Left lung (tissue), 10 donors: ENCODE results near the gene DIP2C. TPM values are rescaled to one million over a fixed set of nuclear protein-coding genes. Genes with fewer than 3 reads are reported as not detected.
"Not testable (repeated sequence)": the region's sequence is repeated elsewhere in the genome, so short reads cannot be mapped to it uniquely, and the experiment has no call there.

Experiments
- ATAC-seq: fragments of 200-7000 bp; cut with Tn5 transposase; one replicate; pipeline ENCODE4 v1.9.1; 2020; ENCODE audit warnings: moderate library complexity
- DNase-seq, 4 donors: peaks; one replicate each; pipeline ENCODE4 v3.0.0-alpha.2; 2013 to 2020
- H3K27ac ChIP-seq, 2 donors: fragments of 200-600 bp; sonication (generic) in 1 of 2; one replicate each; pipeline versions ENCODE4 v1.5.0 to v1.8.0; 2020 to 2021
- H3K27me3 ChIP-seq, 2 donors: fragments of 200-600 bp; sonication (generic) in 1 of 2; one replicate each; pipeline versions ENCODE4 v1.5.0 to v1.8.0; 2020 to 2021
- H3K36me3 ChIP-seq, 2 donors: fragments of 200-600 bp; sonication (generic) in 1 of 2; one replicate each; pipeline versions ENCODE4 v1.5.0 to v1.8.0; 2020 to 2021
- H3K4me1 ChIP-seq, 2 donors: fragments of 200-600 bp; one replicate each; pipeline ENCODE4 v1.8.0; 2021
- H3K4me3 ChIP-seq, 2 donors: fragments of 200-600 bp; sonication (generic) in 1 of 2; one replicate each; pipeline versions ENCODE4 v1.5.0 to v1.8.0; 2020 to 2021; ENCODE audit warnings: mild to moderate bottlenecking in 1 of 2
- H3K9me3 ChIP-seq, 2 donors: fragments of 200-600 bp; sonication (generic) in 1 of 2; one replicate each; pipeline versions ENCODE4 v1.5.0 to v1.8.0; 2020 to 2021
- CTCF ChIP-seq, 2 donors: fragments of 200-600 bp; sonication (generic) in 1 of 2; IDR thresholded peaks; one replicate each; pipeline versions ENCODE4 v1.5.0 to v1.8.0; 2021; ENCODE audit warnings: antibody characterized with exemption in 2 of 2
- intact Hi-C, 2 donors: fragments of 100-400 bp; cut with DNase I; formaldehyde crosslinking; loops; one replicate each; pipeline versions ENCODE4 v1.11.2 to v1.14.2; 2022
- polyA plus RNA-seq, 6 donors: library from polyadenylated mRNA; unstranded; fragments of 120-200 nt; gene quantifications; one replicate each; pipeline ENCODE4 v1.2.1, GENCODE V29; 2013; ENCODE audit not compliant: insufficient read length in 6 of 6
- total RNA-seq, 2 donors: library from RNA; stranded (reverse); fragmentation: NEBNext Ultra II Directional; extraction: Animal tissue kit (Norgen Biotek cat#: 25700); gene quantifications; one replicate each; pipeline ENCODE4 v1.2.1, GENCODE V29; 2021
- donor health status: DM: no; HTN: yes; CAD: no.
- donor health status: DM: no; HTN: no; CAD: no.

The DIP2C gene
- total and polyA plus RNA-seq, 8 donors, result 10.5 to 22.5 (median 19.5) TPM

- intact Hi-C loops, result no loop called here
- no peak for DNase-seq
- Histone ChIP-seq H3K4me1 (peaks cover 3% of the 10 kb centered on the region in 2 donors), H3K27me3 (no peaks in the 10 kb centered on the region), H3K9me3 (no peaks in the 10 kb centered on the region), H3K4me3 (no peak overlapping the region), H3K27ac (no peak overlapping the region), H3K36me3 (peaks cover 0 to 7% of the 10 kb centered on the region in 2 donors)
- no peak for ATAC-seq
- no peak for TF ChIP-seq CTCF (IDR thresholded peaks at IDR 0.05)
Observed at GRCh38 chr10:326894-327635, 362.4 kb downstream of the DIP2C start.

GRCh38 chr10:326350-326749 lies 363.1 kb downstream of the DIP2C start:
- Histone ChIP-seq H3K27ac (no peak overlapping the region), H3K36me3 (peaks cover 0 to 7% of the 10 kb centered on the region in 2 donors), H3K27me3 (no peaks in the 10 kb centered on the region), H3K4me1 (peaks cover 3% of the 10 kb centered on the region in 2 donors), H3K9me3 (no peaks in the 10 kb centered on the region), H3K4me3 (no peak overlapping the region)
- intact Hi-C loops, result no loop called here
- DNase-seq, result no peak
- no peak for ATAC-seq
- TF ChIP-seq CTCF (IDR thresholded peaks at IDR 0.05), result no peak

GRCh38 chr10:325282-325681 lies 364.2 kb downstream of the DIP2C start:
- Histone ChIP-seq H3K27me3 (no peaks in the 10 kb centered on the region), H3K4me3 (no peak overlapping the region), H3K9me3 (no peaks in the 10 kb centered on the region), H3K36me3 (peaks cover 0 to 7% of the 10 kb centered on the region in 2 donors), H3K4me1 (peaks cover 3% of the 10 kb centered on the region in 2 donors), H3K27ac (no peak overlapping the region)
- DNase-seq, result no peak
- intact Hi-C loops, result no loop called here
- no peak for ATAC-seq
- TF ChIP-seq CTCF (IDR thresholded peaks at IDR 0.05), result no peak

- ATAC-seq, result no peak
- H3K4me1 ChIP-seq, result peaks cover 3% of the 10 kb centered on the region in 2 donors
- no peak for TF ChIP-seq CTCF (IDR thresholded peaks at IDR 0.05)
- intact Hi-C loops, result no loop called here
- no peaks in the 10 kb centered on the region for H3K9me3 ChIP-seq
- peaks cover 0 to 7% of the 10 kb centered on the region in 2 donors for H3K36me3 ChIP-seq
- H3K4me3 ChIP-seq, result no peak overlapping the region
- DNase-seq, result no peak
- no peaks in the 10 kb centered on the region for H3K27me3 ChIP-seq
- H3K27ac ChIP-seq, result peak overlapping the region in 1 of 2 donors; percentile 1
Observed at GRCh38 chr10:324593-324992, 364.9 kb downstream of the DIP2C start.

GRCh38 chr10:323651-324293 lies 365.7 kb downstream of the DIP2C start:
- peaks cover 0 to 7% of the 10 kb centered on the region in 2 donors for H3K36me3 ChIP-seq
- DNase-seq (peak in 2 of 4 donors; percentile 70 to 74), ATAC-seq (peak; percentile 95)
- peaks cover 0 to 3% of the 10 kb centered on the region in 2 donors for H3K4me1 ChIP-seq
- no peak overlapping the region for H3K4me3 ChIP-seq
- TF ChIP-seq CTCF (IDR thresholded peaks at IDR 0.05), result no peak
- no peaks in the 10 kb centered on the region for H3K9me3 ChIP-seq
- H3K27ac ChIP-seq, result peak overlapping the region; percentile 1 to 59
- intact Hi-C loops, result no loop called here
- H3K27me3 ChIP-seq, result no peaks in the 10 kb centered on the region

GRCh38 chr10:323046-323445 lies 366.4 kb downstream of the DIP2C start:
- DNase-seq, H3K4me3 ChIP-seq, H3K36me3 ChIP-seq, H3K27ac ChIP-seq, ATAC-seq, H3K9me3 ChIP-seq, intact Hi-C loops, H3K27me3 ChIP-seq, H3K4me1 ChIP-seq: not testable (repeated sequence)
